SHP77 treated with DMSO at 0.1 percent for 48 hours (cell line): ENCODE results near the gene WWOX.
A peak's percentile ranks its signal among the peaks of the same experiment; 100 is the strongest.

Source experiments
- DNase-seq: peaks from one replicate; lab custom pipeline; 2025; lab: John Stamatoyannopoulos, UW

The WWOX gene

GRCh38 chr16:78362524-78363135 is 263.2 kb downstream of the WWOX start:
- no peak for DNase-seq

GRCh38 chr16:78363843-78364555 is 264.5 kb downstream of the WWOX start:
- no peak for DNase-seq

- DNase-seq: no peak
Measured at GRCh38 chr16:78364556-78364880, 265.1 kb downstream of the WWOX start.

GRCh38 chr16:78365366-78365765 is 265.9 kb downstream of the WWOX start:
- DNase-seq: no peak

DNA sequence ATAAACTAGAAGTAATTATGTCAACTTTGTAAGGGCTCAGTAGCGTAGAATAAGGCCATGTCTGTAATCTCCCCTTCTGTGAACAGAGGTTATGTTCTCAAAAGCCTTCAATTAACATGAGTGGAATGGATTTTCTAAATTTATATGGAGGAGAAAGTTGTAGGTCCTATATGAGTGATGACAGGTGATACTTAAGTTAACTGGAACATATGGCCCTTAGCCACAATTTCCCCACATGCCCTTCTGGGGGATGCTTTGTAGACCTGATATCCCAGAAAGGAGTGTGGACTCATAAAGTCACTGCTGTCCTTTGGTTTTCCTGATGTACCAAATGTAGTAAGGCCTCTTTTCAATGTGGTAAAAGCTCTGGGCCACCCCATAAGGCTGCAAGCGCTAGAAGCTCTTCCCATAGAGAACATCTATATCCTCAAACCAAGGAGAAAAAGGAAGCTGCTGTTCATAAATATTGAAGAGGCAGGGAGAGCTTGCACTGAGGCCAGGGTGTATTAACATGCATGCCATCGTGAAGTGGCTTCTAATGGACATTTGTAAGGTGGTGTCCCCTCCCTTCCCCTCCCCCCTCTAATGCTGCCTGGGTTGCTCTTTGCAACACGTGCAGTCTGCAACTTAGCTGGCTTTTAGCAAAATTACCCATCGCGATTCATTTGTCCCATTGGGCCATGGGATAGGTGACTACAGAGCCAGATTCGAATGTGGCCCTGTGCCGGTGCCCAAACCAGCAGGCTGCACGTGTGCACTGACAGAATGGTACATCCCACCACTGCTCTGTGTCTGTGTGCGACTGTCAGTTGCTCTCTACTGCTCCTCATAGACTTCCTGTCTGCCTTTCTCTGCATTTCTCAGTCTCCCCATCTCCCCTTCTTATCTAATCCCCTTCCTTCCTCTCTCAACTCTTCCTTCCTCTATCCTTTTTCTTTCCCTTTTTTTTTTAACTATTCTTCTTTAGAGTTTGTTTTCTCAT is 269.0 kb downstream of the WWOX start:
- DNase-seq: peak; percentile 43

DNA sequence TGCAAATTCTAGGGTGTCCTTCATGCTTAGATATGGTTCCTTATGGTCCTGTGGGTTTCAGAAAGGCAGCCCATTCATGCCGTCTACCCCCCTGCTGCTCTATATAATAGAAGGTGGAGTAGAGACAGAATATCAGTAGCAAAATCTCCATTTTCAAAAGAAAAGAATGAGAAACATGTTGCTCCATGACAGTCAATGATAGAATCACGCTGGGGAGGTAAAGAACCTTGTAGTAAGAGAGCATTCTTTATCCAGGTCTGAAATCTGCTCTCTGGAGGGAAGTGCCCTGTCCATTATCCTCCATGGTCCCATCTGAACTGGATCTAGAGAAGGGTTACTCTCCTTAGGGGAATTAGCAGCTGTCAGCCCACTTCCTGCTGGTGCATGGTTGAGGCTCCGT is 272.8 kb downstream of the WWOX start:
- no peak for DNase-seq

- DNase-seq: no peak
Measured at GRCh38 chr16:78375055-78375679, 275.7 kb downstream of the WWOX start.

DNA sequence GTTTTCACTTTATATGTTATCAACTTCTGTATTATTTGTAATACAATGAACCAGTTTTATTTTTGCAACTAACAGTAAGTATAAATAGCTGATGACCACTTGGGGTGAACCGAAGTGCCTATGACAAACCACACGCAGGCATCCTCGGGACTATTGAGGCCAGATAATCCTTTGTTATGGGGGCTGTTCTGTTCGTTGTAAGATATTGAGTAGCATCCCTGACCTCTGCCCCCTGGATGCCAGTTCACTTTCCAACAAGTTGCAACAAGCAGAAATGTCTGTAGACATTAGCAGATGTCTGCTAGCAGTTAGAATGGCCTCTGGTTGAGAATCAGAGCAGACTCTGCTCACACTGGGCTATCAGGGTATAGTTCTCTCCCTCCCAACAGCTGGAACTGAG is 277.0 kb downstream of the WWOX start:
- no peak for DNase-seq

GRCh38 chr16:78377312-78377711 is 277.9 kb downstream of the WWOX start:
- DNase-seq: no peak

GRCh38 chr16:78381060-78381459 is 281.6 kb downstream of the WWOX start:
- no peak for DNase-seq

DNA sequence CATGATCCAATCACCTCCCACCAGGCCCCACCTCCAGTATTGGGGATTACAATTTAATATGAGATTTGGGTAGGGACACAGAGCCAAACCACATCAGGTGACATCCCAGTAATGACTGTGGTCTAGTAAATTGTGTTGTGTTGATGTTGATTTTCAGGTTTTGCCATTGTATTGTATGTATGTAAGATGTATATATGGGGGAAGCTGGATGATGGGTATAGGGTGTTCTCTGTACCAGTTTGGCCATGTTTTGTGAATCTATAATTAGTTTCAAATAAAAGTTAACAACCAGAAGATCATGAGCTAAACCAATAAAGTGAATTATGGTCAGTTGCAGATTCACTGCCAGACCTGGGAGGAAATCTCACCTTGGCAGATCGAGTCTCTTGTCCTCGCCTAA is 283.7 kb downstream of the WWOX start:
- no peak for DNase-seq

DNA sequence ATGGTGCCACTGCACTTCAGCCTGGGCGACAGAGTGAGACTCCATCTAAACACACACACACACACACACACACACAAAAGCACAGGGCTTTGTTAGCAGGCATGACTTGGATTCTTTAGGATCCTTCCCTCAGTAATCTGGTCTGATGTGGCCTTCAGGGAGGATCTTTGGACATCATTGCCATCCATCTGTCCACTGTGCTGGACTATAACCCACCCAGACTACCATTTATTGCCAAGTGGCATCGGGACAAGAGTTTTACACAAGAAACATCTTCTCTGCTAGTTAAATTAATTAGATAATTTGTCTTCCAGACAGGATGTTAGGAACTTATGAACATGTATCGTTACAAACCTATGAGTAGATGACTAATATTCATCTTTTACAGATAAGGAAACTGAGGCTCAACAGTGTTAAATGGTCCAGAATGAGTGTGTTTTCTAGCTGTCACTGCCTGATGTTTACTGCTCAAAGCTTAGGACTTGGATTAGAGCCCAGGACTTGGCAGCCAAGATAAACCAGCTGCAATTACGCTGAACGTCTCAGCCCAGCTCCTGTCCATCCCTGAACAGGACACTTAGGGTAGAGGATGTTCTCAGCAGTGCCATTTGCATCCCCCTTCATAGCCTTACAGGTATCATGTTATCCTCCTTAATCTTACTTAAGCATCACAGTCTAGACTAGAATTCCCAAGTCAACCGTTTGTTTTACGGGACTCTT is 285.8 kb downstream of the WWOX start:
- no peak for DNase-seq

- no peak for DNase-seq
Measured at GRCh38 chr16:78386557-78387324, 287.3 kb downstream of the WWOX start.

DNA sequence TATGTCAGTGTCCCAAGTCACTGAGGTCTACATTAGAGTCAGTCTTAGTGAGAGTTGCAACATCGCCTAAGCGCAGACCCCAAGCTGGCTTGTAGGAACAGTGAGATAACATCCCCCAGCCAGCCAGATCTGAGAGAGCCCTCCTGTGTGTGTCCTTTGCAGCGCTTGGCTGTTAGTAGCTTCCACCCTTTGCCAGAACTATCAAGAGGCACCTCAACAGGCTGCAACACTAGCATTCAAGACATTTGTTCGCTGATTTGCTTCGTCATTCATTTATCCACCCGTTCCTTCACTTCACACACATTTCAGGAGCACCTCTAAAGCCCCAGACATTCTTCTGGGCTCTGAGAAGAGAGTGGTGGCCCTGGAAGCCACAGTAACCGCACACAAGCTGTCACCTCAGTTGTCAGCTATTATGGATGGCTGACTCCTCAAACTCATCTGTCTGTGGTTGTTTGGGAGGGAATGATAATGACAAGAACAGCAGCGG is 289.6 kb downstream of the WWOX start:
- no peak for DNase-seq

GRCh38 chr16:78390092-78390491 is 290.6 kb downstream of the WWOX start:
- no peak for DNase-seq

DNA sequence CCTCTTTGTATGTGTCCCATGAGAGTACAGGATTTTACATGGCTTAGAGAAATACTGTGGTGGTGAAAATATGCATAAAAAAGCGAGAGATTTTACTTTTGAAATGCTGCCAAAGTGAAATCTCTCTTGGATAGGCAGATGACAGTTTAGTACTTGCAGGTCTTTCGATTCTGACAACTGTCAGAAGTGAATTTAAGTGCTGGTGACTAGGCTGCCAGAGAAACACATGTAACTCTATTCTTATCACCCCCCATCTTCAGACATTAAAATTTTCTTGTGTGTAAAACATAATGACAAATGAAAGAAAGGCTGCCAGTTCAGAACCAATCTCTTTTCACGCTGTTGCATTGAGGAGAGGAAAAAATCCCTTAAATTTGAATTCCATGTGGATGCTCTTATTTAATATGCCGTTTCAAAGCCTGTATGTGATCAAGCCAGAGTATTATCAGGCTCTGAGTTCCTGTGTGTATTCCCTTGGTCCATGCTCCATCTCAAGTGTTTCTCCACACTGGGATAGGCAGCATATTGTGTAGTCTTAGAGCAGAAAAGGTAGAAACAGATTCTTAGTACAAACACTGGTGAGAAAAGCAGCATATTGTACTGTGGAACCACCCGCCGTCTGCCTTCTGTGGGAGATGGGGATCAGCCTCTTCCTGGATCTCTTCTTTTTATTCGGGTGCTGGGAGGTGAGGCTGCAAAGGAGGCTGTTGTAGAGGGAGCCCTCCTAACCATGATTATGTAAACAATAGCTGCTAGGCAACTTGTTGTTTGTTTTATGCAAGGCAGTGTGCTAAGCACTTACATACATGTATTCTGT is 291.3 kb downstream of the WWOX start:
- DNase-seq: no peak

DNA sequence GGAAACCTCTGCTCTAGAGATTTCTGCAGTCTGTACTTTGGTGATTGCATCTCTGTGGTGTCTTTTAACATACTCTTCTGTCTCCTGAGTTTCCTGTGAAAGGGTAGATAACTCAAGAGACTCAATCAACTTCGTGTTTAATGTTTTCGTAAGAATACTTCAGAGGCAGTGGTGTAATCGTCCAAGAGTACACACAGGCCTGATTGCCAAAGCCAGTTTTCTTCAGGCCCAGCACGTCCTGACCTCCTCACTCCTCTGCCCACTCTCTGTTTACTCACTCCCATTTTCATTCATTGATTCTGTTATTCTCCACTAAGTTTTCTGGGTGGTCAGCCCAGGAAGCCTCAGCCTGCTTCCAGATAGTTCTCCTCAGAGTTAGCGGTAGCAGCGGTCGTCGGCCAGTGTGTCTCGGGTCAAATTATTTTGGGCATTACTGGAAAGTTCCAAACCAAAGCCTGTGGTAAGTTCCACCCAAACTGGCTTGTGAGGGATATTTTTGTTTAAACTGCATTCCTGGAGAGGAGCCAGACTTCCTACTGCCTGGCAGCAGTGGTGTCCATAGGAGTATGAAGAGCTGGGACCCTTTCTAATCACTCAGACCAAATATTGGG is 293.2 kb downstream of the WWOX start:
- no peak for DNase-seq

DNA sequence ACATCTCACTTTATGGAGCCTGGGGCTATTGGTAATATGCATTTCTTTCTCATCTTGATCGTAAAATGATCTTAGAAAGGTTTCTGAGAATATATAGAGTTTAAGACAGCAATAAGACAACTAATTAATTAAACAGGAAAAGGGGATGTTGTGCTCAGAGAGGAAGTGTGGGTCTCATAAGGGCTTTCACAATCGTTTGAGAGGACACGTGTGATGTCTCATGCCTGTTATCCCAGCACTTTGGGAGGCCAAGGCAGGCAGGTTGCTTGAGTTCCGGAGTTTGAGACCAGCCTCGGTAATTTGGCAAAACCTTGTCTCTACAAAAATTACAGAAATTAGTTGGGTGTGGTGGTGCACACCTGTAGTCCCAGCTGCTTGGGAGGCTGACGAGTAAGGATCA is 295.6 kb downstream of the WWOX start:
- no peak for DNase-seq

- no peak for DNase-seq
Measured at GRCh38 chr16:78396046-78396445, 296.6 kb downstream of the WWOX start.

DNA sequence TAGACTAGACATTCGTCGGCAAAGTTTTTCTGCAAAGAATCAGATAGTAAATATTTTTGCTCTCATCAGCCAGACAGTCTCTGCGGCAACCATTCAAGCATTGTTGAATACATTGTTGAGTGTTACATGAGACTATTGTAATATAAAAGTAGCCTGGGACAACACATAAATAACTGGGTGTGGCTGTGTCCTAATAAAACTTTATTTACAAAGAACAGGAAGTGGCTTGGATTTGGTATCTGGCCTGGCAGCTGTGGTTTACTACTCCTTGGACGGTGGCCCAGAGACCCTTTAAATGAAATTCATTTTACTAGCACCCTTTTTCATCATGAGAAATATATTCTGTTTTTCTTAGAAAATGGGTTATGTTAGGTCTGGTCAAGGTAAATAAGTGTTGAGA is 297.2 kb downstream of the WWOX start:
- DNase-seq: no peak
